ACC112 (cell line): ENCODE data around the gene IQCN.
"Not testable (repeated sequence)": the region's sequence is repeated elsewhere in the genome, so short reads cannot be mapped to it uniquely, and the experiment has no call there.

Experiments
- H2AFZ ChIP-seq: fragments of 200-600 bp; sonication (generic); one replicate; pipeline ENCODE4 v1.6.0; 2017; ENCODE audit warnings: antibody characterized with exemption, low read length; ENCODE audit not compliant: unreplicated experiment
- H3K27ac ChIP-seq: fragments of 200-600 bp; sonication (generic); 2 replicates; pipeline ENCODE4 v1.5.1; 2014; ENCODE audit warnings: low read depth, mild to moderate bottlenecking, antibody characterized with exemption, low read length, moderate library complexity
- H3K27me3 ChIP-seq: fragments of 200-600 bp; sonication (generic); 2 replicates; pipeline ENCODE4 v1.6.1; 2014; ENCODE audit warnings: mild to moderate bottlenecking, antibody characterized with exemption, low read length, moderate library complexity, mixed read lengths; ENCODE audit not compliant: insufficient read depth
- H3K36me3 ChIP-seq: fragments of 200-600 bp; sonication (generic); 2 replicates; pipeline ENCODE4 v1.6.1; 2016; ENCODE audit warnings: mild to moderate bottlenecking, antibody characterized with exemption, low read length, moderate library complexity, mixed read lengths; ENCODE audit not compliant: insufficient read depth
- H3K4me1 ChIP-seq: fragments of 200-600 bp; sonication (generic); one replicate; pipeline ENCODE4 v1.6.1; 2016; ENCODE audit warnings: low read length, mixed read lengths; ENCODE audit not compliant: insufficient read depth, unreplicated experiment, control insufficient read depth
- H3K4me3 ChIP-seq: fragments of 200-600 bp; sonication (generic); 2 replicates; pipeline ENCODE4 v1.5.1; 2014; ENCODE audit warnings: mild to moderate bottlenecking, low read depth, low read length
- H3K79me2 ChIP-seq: fragments of 200-600 bp; sonication (generic); one replicate; pipeline ENCODE4 v1.6.0; 2016; ENCODE audit warnings: low read length; ENCODE audit not compliant: control insufficient read depth, unreplicated experiment, insufficient read depth

IQCN gene

DNA sequence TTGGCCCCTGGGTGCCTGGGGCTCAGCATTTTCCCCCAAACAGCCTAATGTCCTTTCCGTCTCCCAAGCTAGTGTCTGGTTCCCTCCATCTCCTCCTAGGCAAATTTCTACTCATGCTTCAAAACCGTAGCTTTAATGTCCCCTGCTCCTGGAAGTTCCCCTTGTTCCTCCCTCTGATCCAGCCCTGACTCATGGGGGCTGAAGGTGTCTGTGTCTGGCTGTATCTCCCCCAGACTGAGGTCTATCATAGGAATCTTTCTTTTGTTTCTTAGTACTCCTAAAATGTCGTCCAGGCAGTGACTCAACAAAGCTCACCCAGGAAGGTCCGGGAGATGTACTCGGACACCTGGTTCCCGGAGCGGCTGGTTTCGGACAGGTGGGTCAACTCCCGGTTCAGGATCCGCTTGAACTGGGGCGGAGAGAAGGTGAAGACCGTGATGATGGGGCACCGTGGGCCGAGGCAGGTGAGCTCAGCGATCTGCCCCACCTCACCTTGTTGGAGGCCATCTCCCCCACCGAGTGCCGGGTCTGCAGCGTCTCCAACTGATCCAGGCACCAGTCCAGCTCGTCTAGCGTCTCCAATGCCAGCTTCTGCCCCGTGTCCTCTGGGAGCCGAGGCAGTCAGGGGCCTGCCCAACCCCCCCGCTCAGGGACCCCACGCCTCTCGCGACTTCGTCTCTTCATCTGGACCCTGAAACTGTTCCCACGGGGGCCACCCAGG is 54.2 kb downstream of the IQCN start:
- Histone ChIP-seq H3K4me1 (peaks cover 2% of the 10 kb centered on the region), H3K27ac (no peak overlapping the region), H2AFZ (no peak overlapping the region), H3K36me3 (no peaks in the 10 kb centered on the region), H3K79me2 (no peaks in the 10 kb centered on the region), H3K4me3 (no peak overlapping the region), H3K27me3 (peaks cover 1% of the 10 kb centered on the region; the same call in 1 of the 2 replicates)

DNA sequence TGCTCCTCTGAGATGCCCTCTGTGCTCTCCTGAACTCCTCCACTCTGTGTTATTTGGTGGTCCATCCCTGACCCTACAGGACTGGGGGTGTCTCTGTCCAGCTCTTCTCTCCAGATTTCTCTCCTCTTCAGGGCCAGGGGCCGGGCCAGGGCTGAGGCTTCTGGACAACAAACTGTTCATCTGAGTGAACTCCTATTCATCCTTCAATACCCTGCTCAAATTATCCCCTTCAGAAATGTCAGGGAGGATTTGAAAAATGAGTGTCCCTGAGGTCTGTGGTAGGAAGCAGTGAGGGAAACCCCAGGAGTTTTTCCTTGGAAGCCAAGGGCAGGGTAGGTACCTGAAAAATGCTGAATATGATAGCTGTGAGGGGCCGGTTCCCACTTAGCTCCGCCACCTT is 55.7 kb downstream of the IQCN start:
- Histone ChIP-seq H3K36me3 (no peaks in the 10 kb centered on the region), H3K27ac (no peak overlapping the region), H3K4me1 (peaks cover 4% of the 10 kb centered on the region), H3K79me2 (no peaks in the 10 kb centered on the region), H3K4me3 (no peak overlapping the region), H2AFZ (no peak overlapping the region), H3K27me3 (no peaks in the 10 kb centered on the region)

DNA sequence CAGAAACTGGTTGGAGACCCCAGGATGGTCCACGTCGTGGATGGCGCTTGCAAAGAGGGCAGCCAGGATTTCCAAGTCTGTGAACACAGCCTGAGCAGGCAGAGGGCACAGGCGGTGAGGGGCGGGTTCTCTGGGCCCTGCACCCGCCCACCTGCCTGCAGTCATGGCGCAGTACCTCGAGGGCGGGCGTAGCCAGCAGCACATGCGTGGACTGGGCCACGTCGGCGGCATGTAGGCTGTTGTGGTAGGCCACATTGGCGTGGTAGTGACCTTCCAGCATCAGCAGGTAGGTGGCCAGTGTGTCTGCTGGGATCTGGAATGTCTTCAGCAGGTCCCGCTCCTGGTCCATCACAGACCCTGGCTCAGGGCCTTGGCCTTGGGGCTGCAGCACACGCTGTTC is 56.1 kb downstream of the IQCN start:
- H3K4me1 ChIP-seq: peaks cover 4% of the 10 kb centered on the region
- H3K36me3 ChIP-seq: no peaks in the 10 kb centered on the region
- H3K27me3 ChIP-seq: no peaks in the 10 kb centered on the region
- no peak overlapping the region for H2AFZ ChIP-seq
- H3K79me2 ChIP-seq: no peaks in the 10 kb centered on the region
- no peak overlapping the region for H3K27ac ChIP-seq
- no peak overlapping the region for H3K4me3 ChIP-seq

DNA sequence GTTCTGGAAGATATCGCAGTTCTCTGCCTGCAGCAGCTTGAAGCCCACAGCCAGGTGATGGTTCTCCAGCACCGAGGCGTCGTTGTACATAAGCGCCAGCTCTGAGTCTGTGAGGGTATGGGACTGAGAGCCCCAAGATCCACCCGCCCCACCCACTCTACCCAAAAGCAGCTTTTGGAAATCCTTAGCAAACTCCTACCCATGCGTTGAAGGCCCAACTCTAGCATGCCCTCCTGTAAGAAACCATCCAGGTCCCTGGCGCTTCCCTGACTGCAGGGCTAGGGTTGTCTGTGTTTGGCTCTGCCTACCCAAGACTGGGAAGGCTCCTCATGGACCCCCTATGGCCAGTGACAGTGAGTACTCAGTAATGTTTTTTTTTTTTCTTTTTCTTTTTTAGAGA is 57.5 kb downstream of the IQCN start:
- Histone ChIP-seq H3K36me3 (no peaks in the 10 kb centered on the region), H3K4me1 (peaks cover 4% of the 10 kb centered on the region), H3K4me3 (no peak overlapping the region), H3K27ac (no peak overlapping the region), H3K79me2 (no peaks in the 10 kb centered on the region), H3K27me3 (no peaks in the 10 kb centered on the region), H2AFZ (no peak overlapping the region)

DNA sequence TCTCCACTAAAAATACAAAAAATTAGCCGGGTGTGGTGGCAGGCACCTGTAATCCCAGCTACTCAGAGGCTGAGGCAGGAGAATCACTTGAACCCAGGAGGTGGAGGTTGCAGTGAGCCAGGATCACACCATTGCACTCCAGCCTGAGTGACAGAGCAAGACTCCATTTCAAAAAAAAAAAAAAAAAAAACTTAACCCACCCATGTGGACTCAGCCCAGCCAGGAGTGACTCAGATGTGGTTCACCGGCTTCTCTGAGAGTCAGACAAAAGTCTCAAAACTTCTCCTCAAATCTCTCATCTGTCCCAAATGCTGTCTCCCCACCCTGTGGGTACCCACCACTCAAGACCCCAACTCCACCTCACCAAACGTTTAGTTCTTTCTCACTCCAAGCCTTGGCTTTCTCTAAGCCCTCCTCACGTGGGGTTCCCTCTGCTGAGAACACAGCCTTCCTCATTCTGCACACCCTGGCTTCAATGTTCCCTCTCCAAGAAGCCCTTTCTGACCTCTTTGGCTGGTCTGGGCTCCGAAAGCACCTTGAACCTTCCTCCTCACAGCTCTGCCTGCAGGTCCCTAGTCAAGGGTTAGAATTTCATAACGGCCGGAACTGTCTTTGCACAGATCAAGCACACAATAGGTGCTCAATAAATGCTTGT is 59.3 kb downstream of the IQCN start:
- Histone ChIP-seq H3K4me1 (peaks cover 4% of the 10 kb centered on the region), H3K36me3 (no peaks in the 10 kb centered on the region), H3K27me3 (no peaks in the 10 kb centered on the region), H3K79me2 (no peaks in the 10 kb centered on the region), H3K4me3 (no peak overlapping the region), H3K27ac (no peak overlapping the region), H2AFZ (no peak overlapping the region)

DNA sequence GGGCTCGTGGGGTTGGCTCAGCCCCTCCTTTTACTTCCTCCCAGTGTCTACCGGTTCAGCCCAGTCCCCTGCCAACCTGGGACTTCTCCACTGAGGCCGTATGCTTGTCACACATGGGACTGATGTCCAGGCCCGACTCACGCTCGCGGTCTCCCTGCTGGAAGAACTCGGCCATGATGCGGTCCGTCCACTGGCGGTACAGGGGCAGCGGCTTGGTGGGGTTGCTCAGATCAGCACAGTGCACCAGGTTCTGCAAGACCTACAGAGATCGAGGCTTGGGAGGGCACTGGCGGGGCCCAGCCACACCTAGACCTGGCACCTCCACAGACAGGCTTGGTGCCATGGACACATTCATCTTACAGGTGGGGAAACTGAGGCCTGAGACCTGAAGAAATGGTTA is 62.6 kb downstream of the IQCN start:
- Histone ChIP-seq H2AFZ (no peak overlapping the region), H3K4me3 (no peak overlapping the region), H3K79me2 (no peaks in the 10 kb centered on the region), H3K36me3 (no peaks in the 10 kb centered on the region), H3K4me1 (peaks cover 4% of the 10 kb centered on the region), H3K27me3 (no peaks in the 10 kb centered on the region), H3K27ac (no peak overlapping the region)

DNA sequence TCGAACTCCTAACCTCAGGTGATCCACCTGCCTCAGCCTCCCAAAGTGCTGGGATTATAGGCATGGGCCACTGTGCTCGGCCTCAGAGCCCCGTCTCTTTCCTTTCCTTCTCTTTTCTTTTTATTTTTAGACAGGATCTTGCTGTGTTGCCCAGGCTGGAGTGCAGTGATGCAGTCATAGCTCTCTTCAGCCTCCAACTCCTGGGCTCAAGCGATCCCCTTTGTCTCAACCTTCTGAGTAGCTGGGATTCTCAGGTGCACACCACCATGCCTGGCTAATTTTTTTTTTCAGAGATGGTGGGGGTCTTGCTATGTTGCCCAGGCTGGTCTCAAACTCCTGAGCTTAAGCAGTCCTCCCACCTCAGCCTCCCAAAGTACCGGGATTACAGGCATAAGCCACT is 64.3 kb downstream of the IQCN start:
- not testable (repeated sequence) for H3K79me2 ChIP-seq, H3K27me3 ChIP-seq, H2AFZ ChIP-seq, H3K27ac ChIP-seq, H3K4me1 ChIP-seq, H3K4me3 ChIP-seq, H3K36me3 ChIP-seq

DNA sequence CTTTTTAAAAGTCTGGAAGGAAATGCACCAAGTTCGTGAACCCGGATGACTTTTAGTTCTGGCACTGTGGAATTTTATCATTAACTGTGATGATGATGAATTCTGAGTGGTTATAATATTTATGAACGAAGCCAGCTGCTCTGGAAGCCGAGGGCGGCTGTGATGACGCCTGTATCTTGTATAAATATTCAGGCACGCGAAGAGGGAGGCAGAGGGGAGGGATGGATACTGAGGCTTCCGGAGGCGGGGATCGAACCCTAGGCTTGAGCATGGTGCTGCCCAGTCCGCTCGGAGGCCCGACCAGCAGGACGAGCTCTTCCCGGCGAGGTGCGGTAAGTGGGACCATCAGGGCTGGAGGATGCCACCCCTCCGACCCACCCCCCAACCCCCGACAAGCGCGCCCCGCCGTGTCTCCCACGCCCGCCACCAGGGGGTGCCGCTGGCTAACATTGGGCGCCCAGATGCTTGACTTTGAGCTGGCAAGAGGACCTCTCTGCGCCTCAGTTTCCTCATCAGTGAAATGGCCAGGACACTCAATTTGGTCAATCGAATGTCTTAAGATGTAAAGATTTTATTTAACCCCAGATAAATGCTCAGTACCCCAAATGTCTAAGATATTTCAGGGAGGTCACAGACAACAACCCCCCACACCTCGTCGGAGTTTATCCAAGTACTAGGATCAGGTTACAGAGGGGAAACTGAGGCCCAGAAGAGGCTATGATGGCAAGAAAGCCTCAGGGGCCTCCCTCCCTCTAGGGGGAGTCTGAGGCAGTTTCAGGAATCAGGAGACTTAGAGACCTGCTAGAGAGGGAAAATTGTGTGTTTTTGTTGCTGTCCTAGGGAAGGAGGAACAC is 65.9 kb downstream of the IQCN start:
- H3K4me3 ChIP-seq: peak overlapping the region; percentile 42
- H2AFZ ChIP-seq: no peak overlapping the region
- H3K27ac ChIP-seq: peak overlapping the region; percentile 83

More for the DNA sequence above, 65.9 kb downstream of the IQCN start:
- peaks cover under 1% of the 10 kb centered on the region for H3K4me1 ChIP-seq
- no peaks in the 10 kb centered on the region for H3K27me3 ChIP-seq
- no peaks in the 10 kb centered on the region for H3K36me3 ChIP-seq
- no peaks in the 10 kb centered on the region for H3K79me2 ChIP-seq
